ENCODE data around the gene EPB41L4A. TPM values are rescaled to one million over a fixed set of nuclear protein-coding genes. Genes with fewer than 3 reads are reported as not detected.

Gene EPB41L4A
- total RNA-seq, 6 experiments from 2014 or later = 0.07 TPM; not detected in 5

DNA sequence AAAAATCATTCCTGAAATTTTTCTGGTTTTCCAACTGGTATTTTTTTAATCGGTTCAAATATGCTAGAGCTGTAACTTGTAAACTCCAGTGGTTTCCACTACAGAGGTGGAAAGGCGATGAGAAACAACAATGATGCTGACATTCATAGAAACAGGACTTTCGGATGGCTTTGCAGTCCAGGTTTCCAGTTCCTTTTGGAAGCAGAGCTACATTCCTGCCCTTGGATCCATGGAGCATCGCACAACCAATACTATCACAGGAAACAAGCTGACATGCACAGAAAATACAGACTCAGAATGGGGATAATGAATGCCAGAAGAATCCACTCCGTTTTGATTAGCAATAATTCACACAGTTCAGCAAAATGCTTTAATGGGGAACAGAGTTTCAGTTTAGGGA, 140.0 kb downstream of the EPB41L4A start:
- Mint-ChIP-seq H3K36me3 (ENCODE audit: low read depth) (no peaks in the 10 kb centered on the region), H3K4me1 (ENCODE audit: low read depth) (no peaks in the 10 kb centered on the region), H3K4me3 (no peak overlapping the region), H3K27me3 (ENCODE audit: insufficient read depth) (no peaks in the 10 kb centered on the region), H3K9me3 (no peaks in the 10 kb centered on the region), H3K27ac (no peak overlapping the region)
- DNase-seq = no peak
- TF ChIP-seq, protein P1, sequence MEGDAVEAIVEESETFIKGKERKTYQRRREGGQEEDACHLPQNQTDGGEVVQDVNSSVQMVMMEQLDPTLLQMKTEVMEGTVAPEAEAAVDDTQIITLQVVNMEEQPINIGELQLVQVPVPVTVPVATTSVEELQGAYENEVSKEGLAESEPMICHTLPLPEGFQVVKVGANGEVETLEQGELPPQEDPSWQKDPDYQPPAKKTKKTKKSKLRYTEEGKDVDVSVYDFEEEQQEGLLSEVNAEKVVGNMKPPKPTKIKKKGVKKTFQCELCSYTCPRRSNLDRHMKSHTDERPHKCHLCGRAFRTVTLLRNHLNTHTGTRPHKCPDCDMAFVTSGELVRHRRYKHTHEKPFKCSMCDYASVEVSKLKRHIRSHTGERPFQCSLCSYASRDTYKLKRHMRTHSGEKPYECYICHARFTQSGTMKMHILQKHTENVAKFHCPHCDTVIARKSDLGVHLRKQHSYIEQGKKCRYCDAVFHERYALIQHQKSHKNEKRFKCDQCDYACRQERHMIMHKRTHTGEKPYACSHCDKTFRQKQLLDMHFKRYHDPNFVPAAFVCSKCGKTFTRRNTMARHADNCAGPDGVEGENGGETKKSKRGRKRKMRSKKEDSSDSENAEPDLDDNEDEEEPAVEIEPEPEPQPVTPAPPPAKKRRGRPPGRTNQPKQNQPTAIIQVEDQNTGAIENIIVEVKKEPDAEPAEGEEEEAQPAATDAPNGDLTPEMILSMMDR (IDR thresholded peaks at IDR 0.05) = no peak

DNA sequence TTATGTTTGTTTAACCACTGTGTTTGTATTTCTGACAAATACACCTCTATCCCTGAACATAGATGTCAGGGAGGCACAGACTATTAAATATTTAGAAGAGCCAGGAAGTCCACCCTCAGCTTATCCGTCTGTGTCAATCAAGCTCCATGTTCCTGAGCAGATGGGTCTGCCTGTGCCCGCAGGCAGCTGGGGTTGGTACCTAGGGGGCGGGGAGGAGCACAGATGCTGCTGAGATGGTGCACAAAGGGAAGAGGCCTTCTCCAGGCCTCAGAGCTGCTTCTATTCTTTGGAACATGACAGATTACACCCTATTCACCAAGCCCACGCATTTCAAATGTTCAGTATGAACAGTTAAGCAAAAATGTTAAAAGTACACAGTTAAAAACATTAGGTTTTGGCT, 142.1 kb downstream of the EPB41L4A start:
- Mint-ChIP-seq H3K36me3 (ENCODE audit: low read depth) (no peaks in the 10 kb centered on the region), H3K4me3 (no peak overlapping the region), H3K27ac (no peak overlapping the region), H3K4me1 (ENCODE audit: low read depth) (no peaks in the 10 kb centered on the region), H3K9me3 (no peaks in the 10 kb centered on the region), H3K27me3 (ENCODE audit: insufficient read depth) (no peaks in the 10 kb centered on the region)
- TF ChIP-seq, protein P1 (IDR thresholded peaks at IDR 0.05) = no peak
- DNase-seq = no peak

DNA sequence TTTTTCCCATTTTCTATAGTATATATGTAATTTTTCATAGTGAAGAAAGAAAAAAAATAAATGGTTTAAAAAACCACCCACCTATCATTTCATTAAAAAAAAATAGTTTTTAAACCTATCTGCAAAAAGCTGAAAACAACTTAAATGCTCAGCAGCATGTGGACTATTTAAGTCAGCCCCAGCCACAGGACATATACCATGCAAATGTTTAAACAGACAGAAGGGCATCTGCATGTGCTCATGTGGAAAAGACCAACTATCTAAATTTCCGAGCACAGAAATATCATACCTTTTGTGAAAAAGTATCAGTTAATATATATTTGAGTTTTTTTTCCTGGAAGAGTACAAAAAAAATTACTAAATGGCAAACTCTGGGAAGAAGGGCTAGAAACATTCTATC, 143.4 kb downstream of the EPB41L4A start:
- Mint-ChIP-seq H3K4me3 (no peak overlapping the region), H3K27ac (no peak overlapping the region), H3K9me3 (no peaks in the 10 kb centered on the region), H3K36me3 (ENCODE audit: low read depth) (no peaks in the 10 kb centered on the region), H3K4me1 (ENCODE audit: low read depth) (no peaks in the 10 kb centered on the region), H3K27me3 (ENCODE audit: insufficient read depth) (no peaks in the 10 kb centered on the region)
- TF ChIP-seq, protein P1 (IDR thresholded peaks at IDR 0.05) = no peak
- DNase-seq = no peak

DNA sequence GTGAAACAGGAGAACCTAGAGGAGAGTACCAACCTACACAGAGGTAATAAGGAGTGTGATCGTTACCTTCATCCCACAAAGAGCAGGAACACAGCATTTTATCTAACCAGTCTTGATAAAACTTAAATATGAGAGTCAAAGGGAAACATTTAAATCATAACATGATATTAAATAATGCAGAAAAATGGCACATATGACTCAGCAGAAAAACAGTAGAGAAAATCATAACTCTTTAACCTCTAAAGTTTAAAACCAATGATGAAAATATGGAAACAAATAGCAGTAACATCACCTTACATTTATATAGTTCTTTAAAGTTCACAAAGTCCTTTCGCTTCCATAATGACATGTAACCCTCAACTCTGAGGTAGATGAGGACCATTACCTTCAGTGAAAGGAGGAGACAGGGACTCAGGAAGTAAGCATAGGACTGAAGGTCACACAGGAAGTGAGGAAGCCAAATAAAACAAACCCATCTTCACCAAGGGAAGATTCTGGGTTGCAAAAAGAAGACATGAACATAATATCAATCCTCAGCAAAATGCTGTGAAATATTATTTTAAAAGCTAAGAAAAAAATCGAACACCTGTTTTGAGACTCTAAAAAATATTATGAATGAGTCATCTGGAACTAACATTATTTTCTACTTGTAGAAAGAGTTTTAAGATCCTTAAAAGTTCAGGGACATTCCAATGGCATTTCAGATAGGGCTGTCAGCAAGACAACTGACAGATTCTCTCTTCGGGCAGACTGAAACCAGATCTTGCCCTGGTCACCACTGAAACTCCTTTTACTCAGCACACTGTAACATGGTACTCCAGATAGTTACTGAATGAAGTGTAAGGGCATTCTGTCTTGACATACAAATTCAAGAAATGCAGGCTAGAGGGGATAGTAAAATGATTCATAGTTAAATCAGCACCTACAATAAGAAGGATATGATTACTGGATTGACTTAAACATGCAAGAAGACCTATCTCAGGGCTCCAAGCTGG, 148.5 kb downstream of the EPB41L4A start:
- Mint-ChIP-seq H3K9me3 (no peaks in the 10 kb centered on the region), H3K27ac (no peak overlapping the region), H3K4me1 (ENCODE audit: low read depth) (no peaks in the 10 kb centered on the region), H3K27me3 (ENCODE audit: insufficient read depth) (no peaks in the 10 kb centered on the region), H3K4me3 (no peak overlapping the region), H3K36me3 (ENCODE audit: low read depth) (no peaks in the 10 kb centered on the region)
- TF ChIP-seq, protein P1 (IDR thresholded peaks at IDR 0.05) = no peak
- no peak for DNase-seq

DNA sequence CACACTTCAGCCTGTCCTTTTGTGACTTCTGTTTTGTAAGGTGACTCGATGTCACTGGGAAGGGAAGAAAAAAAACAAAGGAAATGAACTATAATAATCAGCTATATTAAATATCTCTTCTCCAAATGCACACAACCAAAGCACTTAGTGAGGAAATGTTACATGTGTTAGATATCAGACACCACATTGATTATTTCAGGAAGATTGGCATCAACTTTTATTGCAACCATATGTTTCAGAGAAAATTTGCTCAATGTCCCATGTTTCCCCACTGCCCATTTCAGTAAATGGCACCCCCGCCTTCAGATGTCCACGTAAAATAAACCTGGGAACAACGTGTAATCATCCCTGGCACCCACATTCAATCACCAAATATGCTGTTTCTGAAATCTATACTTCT, 151.8 kb downstream of the EPB41L4A start:
- no peak overlapping the region for H3K27ac Mint-ChIP-seq
- no peaks in the 10 kb centered on the region for H3K36me3 Mint-ChIP-seq (ENCODE audit: low read depth)
- TF ChIP-seq, protein P1 (IDR thresholded peaks at IDR 0.05) = no peak
- no peaks in the 10 kb centered on the region for H3K9me3 Mint-ChIP-seq
- no peaks in the 10 kb centered on the region for H3K4me1 Mint-ChIP-seq (ENCODE audit: low read depth)
- H3K4me3 Mint-ChIP-seq = no peak overlapping the region
- H3K27me3 Mint-ChIP-seq (ENCODE audit: insufficient read depth) = no peaks in the 10 kb centered on the region; the same call in none of the 2 replicates
- DNase-seq = no peak

Measured in HFFc6 (cell line).